K562 (cell line): ENCODE measurements around the gene MT2A. TPM values are rescaled to one million over a fixed set of nuclear protein-coding genes. Genes with fewer than 3 reads are reported as not detected.

ENCODE experiments used
- ATAC-seq: fragments of 200-7000 bp; cut with Tn5 transposase; 3 replicates; pipeline ENCODE4 v1.9.1; 2020; ENCODE audit warnings: moderate library complexity
- BruUV-seq: library from RNA; stranded (reverse); fragments of 400-500 nt; replicated peaks from 2 replicates; lab custom pipeline; 2021; lab: Mats Ljungman, UMichigan
- CTCF ChIA-PET: fragments of 300-600 bp; formaldehyde crosslinking; extraction: SDS; loops from one replicate; lab custom pipeline; 2021; ENCODE audit warnings: low intra/inter-chr PET ratio; lab: Yijun Ruan, JAX
- POLR2A ChIA-PET: fragments of 300-600, 350-650 bp; sonication (Branson Sonifier 250); formaldehyde crosslinking; extraction: SDS; loops from one replicate; lab custom pipeline; 2021; ENCODE audit warnings: antibody characterized with exemption, inconsistent platforms; lab: Yijun Ruan, JAX
- DNase-seq, 4 experiments: peaks; one replicate each; pipeline versions ENCODE4 v3.0.0 to v3.0.0-alpha.2; 2011 to 2018; ENCODE audit warnings: low spot score in 3 of 4, mixed read lengths in 3 of 4; ENCODE audit errors: extremely low read depth in 1 of 4
- FAIRE-seq: peaks from 2 replicates; lab custom pipeline; 2011; peaks lifted over from hg19 to GRCh38; lab: Jason Lieb, UNC
- H2AFZ ChIP-seq: 2 replicates; pipeline ENCODE4 v1.6.0; 2011; ENCODE audit warnings: low read depth, low read length, control low read depth, inconsistent platforms
- H3K27ac ChIP-seq: fragments of 200-600 bp; 3 replicates; pipeline ENCODE4 v1.8.0; 2011; ENCODE audit warnings: low read depth, mild to moderate bottlenecking, control low read depth, inconsistent platforms, low read length, moderate library complexity, mixed read lengths; ENCODE audit errors: extremely low read depth
- H3K27me3 ChIP-seq, 2 experiments: fragments of 300-600 bp in 1 of 2; 2 replicates in 1 of 2; 3 replicates in 1 of 2; pipeline versions ENCODE4 v1.6.0 to v1.8.0; 2011; ENCODE audit warnings: inconsistent platforms in 2 of 2, low read length in 2 of 2, mild to moderate bottlenecking in 1 of 2, mixed read lengths in 1 of 2, moderate library complexity in 1 of 2; ENCODE audit not compliant: control insufficient read depth in 2 of 2, insufficient read depth in 2 of 2
- H3K36me3 ChIP-seq: fragments of 300-600 bp; 3 replicates; pipeline ENCODE4 v1.8.0; 2011; ENCODE audit warnings: mild to moderate bottlenecking, low read length, inconsistent platforms; ENCODE audit not compliant: control insufficient read depth, insufficient read depth
- H3K4me1 ChIP-seq, 2 experiments: fragments of 200-600 bp in 1 of 2; replicated peaks in 1 of 2; 2 replicates in 1 of 2; 3 replicates in 1 of 2; pipeline versions ENCODE4 v1.5.1 to v1.8.0; 2011; ENCODE audit warnings: inconsistent platforms in 2 of 2, low read length in 2 of 2, mild to moderate bottlenecking in 1 of 2, mixed read lengths in 1 of 2, moderate library complexity in 1 of 2; ENCODE audit not compliant: control insufficient read depth in 2 of 2, insufficient read depth in 2 of 2
- H3K4me2 ChIP-seq: 2 replicates; pipeline ENCODE4 v1.6.1; 2011; ENCODE audit warnings: low read length, control low read depth, inconsistent platforms, mixed read lengths; ENCODE audit not compliant: insufficient read depth
- H3K4me3 ChIP-seq: fragments of 200-600 bp; sonication (generic), shearing (Covaris generic); 2 replicates; pipeline ENCODE4 v1.5.1; 2016; ENCODE audit warnings: control low read depth, inconsistent platforms
- H3K79me2 ChIP-seq: fragments of 200-600 bp; 3 replicates; pipeline ENCODE4 v1.8.0; 2011; ENCODE audit warnings: low read length, inconsistent platforms; ENCODE audit not compliant: control insufficient read depth, insufficient read depth
- H3K9ac ChIP-seq, 2 experiments: 2 replicates each; pipeline versions ENCODE4 v1.6.0 to v1.6.1; 2011; ENCODE audit warnings: low read depth in 2 of 2, low read length in 2 of 2, control low read depth in 1 of 2, inconsistent platforms in 1 of 2, mild to moderate bottlenecking in 1 of 2, mixed read lengths in 1 of 2; ENCODE audit not compliant: insufficient read depth in 1 of 2
- H3K9me1 ChIP-seq: one replicate; pipeline ENCODE4 v1.6.0; 2011; ENCODE audit warnings: inconsistent platforms, mild to moderate bottlenecking, low read length, moderate library complexity; ENCODE audit not compliant: control insufficient read depth, insufficient read depth
- H3K9me3 ChIP-seq: replicated peaks from 2 replicates; pipeline ENCODE4 v1.5.1; 2011; ENCODE audit warnings: low read depth, low read length, inconsistent platforms; ENCODE audit not compliant: control insufficient read depth, insufficient read depth
- H4K20me1 ChIP-seq: replicated peaks from 2 replicates; pipeline ENCODE4 v1.6.1; 2011; ENCODE audit warnings: low read length, inconsistent platforms, mixed read lengths; ENCODE audit not compliant: control insufficient read depth, insufficient read depth
- DPF2 ChIP-seq: fragments of 450-650 bp; IDR thresholded peaks from 2 replicates; pipeline ENCODE4 v1.6.1; 2016
- KHSRP ChIP-seq: fragments of 450-650 bp; IDR thresholded peaks from 2 replicates; pipeline ENCODE4 v1.6.1; 2017
- NEUROD1 ChIP-seq: fragments of 150-350 bp; IDR thresholded peaks from 2 replicates; pipeline ENCODE4 v1.6.1; 2014; ENCODE audit warnings: borderline replicate concordance, low read length, low read depth; ENCODE audit not compliant: partially characterized antibody
- ZNF12 ChIP-seq: sonication (generic); formaldehyde crosslinking; IDR thresholded peaks from 2 replicates; pipeline ENCODE4 v1.4.0; 2020; ENCODE audit warnings: mild to moderate bottlenecking, missing genetic modification reagents
- ZNF174 ChIP-seq: fragments of 250-450 bp; sonication (Bioruptor Pico); IDR thresholded peaks from 2 replicates; pipeline ENCODE4 v1.4.0; 2020; ENCODE audit warnings: mild to moderate bottlenecking
- ZNF668 ChIP-seq: fragments of 250-450 bp; sonication (Bioruptor Pico); IDR thresholded peaks from 2 replicates; pipeline ENCODE4 v1.8.0; 2022; ENCODE audit warnings: mild to moderate bottlenecking, inconsistent platforms
- ZNF785 ChIP-seq: fragments of 250-450 bp; sonication (Bioruptor Pico); IDR thresholded peaks from 2 replicates; pipeline ENCODE4 v1.4.0; 2020; ENCODE audit warnings: mild to moderate bottlenecking
- WGBS: fragments of 100-300 bp; shearing (Covaris generic); methylation state at CpG from one replicate; pipeline ENCODE4 v1.1.6; 2016; ENCODE audit warnings: low coverage, mixed read lengths; ENCODE audit not compliant: insufficient coverage; ENCODE audit errors: missing lambda C conversion rate; 5-methylcytosine and 5-hydroxymethylcytosine counted together
- in situ Hi-C: fragments of 300-500 bp; cut with MboI; formaldehyde crosslinking; loops from 4 replicates; pipeline ENCODE4 v1.15.0; 2018; ENCODE audit warnings: inconsistent platforms, mixed read lengths
- intact Hi-C: fragments of 100-400 bp; cut with micrococcal nuclease; formaldehyde crosslinking; loops from 2 replicates; pipeline ENCODE4 v1.14.2; 2022
- polyA plus RNA-seq, 8 experiments: library from polyadenylated mRNA; depleted of rRNA in 4 of 8; stranded (reverse) in 5 of 8; unstranded in 3 of 8; fragments of >200 nt; fragmentation: Nextera tagmentation in 2 of 8; fragmentation: Illumina TruSeq in 1 of 8; extraction: Ambion mirVana in 2 of 8; extraction: Trizol in 1 of 8; gene quantifications; 2 replicates each; pipeline versions ENCODE4 v1.2.1 to v1.2.3, GENCODE V29; 2011 to 2014; ENCODE audit warnings: inconsistent platforms in 1 of 8, missing spikeins in 1 of 8
- total RNA-seq, 7 experiments: library from RNA; depleted of rRNA in 6 of 7; stranded (reverse); fragments of >200 nt in 6 of 7; fragmentation: Illumina TruSeq in 2 of 7; extraction: Trizol in 2 of 7; gene quantifications; 2 replicates each; pipeline versions ENCODE4 v1.2.1 to v1.2.3, GENCODE V29; 2011 to 2021; ENCODE audit warnings: low replicate concordance in 1 of 7
- TF ChIP-seq, protein P1 (sequence below), 2 experiments: fragments of 250-450 bp in 1 of 2; fragments of 450-650 bp in 1 of 2; sonication (Bioruptor Pico) in 1 of 2; IDR thresholded peaks; 2 replicates each; pipeline versions ENCODE4 v1.6.1 to v1.8.0; 2016 to 2021; ENCODE audit warnings: mild to moderate bottlenecking in 2 of 2, moderate library complexity in 2 of 2, missing compliant biosample characterization in 1 of 2, missing genetic modification characterization in 1 of 2
- TF ChIP-seq, protein P2 (sequence below): sonication (generic); formaldehyde crosslinking; IDR thresholded peaks from 2 replicates; pipeline ENCODE4 v1.5.0; 2020; ENCODE audit warnings: missing genetic modification reagents

Gene MT2A
- total and polyA plus RNA-seq, 9 of the 15 experiments (the other 6 are each of a cell fraction or from before 2014, with no cell fraction given) = 2.0 to 16.9 (median 8.5) TPM

DNA sequence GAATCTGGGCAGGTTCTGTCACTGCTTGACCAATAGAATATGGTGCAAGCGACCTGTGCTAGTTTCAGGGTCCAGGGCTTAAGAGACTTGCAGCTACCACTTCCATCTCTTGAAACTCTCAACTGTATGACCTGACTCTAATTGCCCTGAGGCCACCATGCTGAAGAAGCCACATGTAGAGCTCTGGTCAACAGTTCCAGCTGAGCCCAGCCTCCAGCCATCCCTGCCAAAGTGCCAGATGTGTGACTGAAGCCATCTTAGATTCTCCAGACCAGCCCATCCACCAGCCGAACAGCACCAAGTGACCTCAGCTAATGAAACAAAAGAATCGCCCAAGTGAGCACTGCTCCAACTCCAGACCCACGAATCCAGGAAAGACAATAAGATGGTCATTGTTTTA, 3.4 kb upstream of the MT2A start:
- H3K79me2 ChIP-seq = no peaks in the 10 kb centered on the region
- FAIRE-seq (no peak), DNase-seq (no peak), ATAC-seq (no peak)
- no peak overlapping the region for H2AFZ ChIP-seq
- H3K9me3 ChIP-seq = no peaks in the 10 kb centered on the region
- H4K20me1 ChIP-seq = no peaks in the 10 kb centered on the region
- H3K4me3 ChIP-seq = no peak overlapping the region
- POLR2A ChIA-PET = interaction anchor here (0.5 to 0.6 kb wide), 2 partner anchors 113 to 327 kb away, joined by 3 read pairs; partner anchors contain the start of gene HERPUD1
- H3K9me1 ChIP-seq = no peaks in the 10 kb centered on the region
- TF ChIP-seq ZNF174 (CRISPR knock-in tag) (no peak), ZNF785 (CRISPR knock-in tag) (no peak), DPF2 (no peak), ZNF668 (no peak), NEUROD1 (no peak), ZNF12 (CRISPR knock-in tag) (no peak), KHSRP (no peak)
- TF ChIP-seq, protein P1, sequence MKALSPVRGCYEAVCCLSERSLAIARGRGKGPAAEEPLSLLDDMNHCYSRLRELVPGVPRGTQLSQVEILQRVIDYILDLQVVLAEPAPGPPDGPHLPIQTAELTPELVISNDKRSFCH (CRISPR knock-in tag; IDR thresholded peaks at IDR 0.05) = no peak
- TF ChIP-seq, protein P1 (tag; IDR thresholded peaks at IDR 0.05) = no peak
- TF ChIP-seq, protein P2, sequence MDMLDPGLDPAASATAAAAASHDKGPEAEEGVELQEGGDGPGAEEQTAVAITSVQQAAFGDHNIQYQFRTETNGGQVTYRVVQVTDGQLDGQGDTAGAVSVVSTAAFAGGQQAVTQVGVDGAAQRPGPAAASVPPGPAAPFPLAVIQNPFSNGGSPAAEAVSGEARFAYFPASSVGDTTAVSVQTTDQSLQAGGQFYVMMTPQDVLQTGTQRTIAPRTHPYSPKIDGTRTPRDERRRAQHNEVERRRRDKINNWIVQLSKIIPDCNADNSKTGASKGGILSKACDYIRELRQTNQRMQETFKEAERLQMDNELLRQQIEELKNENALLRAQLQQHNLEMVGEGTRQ (CRISPR knock-in tag) = no peak
- WGBS = 15% methylated on average over 4 of the region's 4 CpGs
- BruUV-seq = no TSS peak
- CTCF ChIA-PET = no interaction called here
- intact Hi-C loops (no loop called here), in situ Hi-C loops (no loop called here)
- H3K4me1 ChIP-seq = peaks cover 23% of the 10 kb centered on the region in 2 experiments
- H3K27ac ChIP-seq = no peak overlapping the region
- peaks cover 3 to 11% of the 10 kb centered on the region in 2 experiments; a peak in 2 of 5 replicates for H3K27me3 ChIP-seq
- no peak overlapping the region for H3K9ac ChIP-seq
- no peaks in the 10 kb centered on the region for H3K36me3 ChIP-seq
- no peak overlapping the region for H3K4me2 ChIP-seq
